Thyroid gland (tissue), 4 donors: ENCODE results near the gene CAMK1D. TPM values are rescaled to one million over a fixed set of nuclear protein-coding genes. Genes with fewer than 3 reads are reported as not detected.

ENCODE experiments used
- DNase-seq, 2 donors: peaks; one replicate each; pipeline ENCODE4 v3.0.0-alpha.2; 2019
- H3K27ac ChIP-seq, 3 donors: fragments of 200-600 bp; sonication (generic); 1 replicate in 2 of 3; 2 replicates in 1 of 3; pipeline ENCODE4 v1.5.1; 2016 to 2019; ENCODE audit warnings: mild to moderate bottlenecking in 1 of 3, moderate library complexity in 1 of 3
- H3K27me3 ChIP-seq: fragments of 200-600 bp; sonication (generic); one replicate; pipeline ENCODE4 v1.5.1; 2019
- H3K36me3 ChIP-seq, 2 donors: fragments of 200-600 bp; sonication (generic); one replicate each; pipeline ENCODE4 v1.5.1; 2016 to 2019
- H3K4me1 ChIP-seq, 2 donors: fragments of 200-600 bp; sonication (generic); one replicate each; pipeline ENCODE4 v1.5.1; 2017 to 2019
- H3K4me3 ChIP-seq, 3 donors: fragments of 200-600 bp; sonication (generic); replicated peaks in 1 of 3; 1 replicate in 2 of 3; 2 replicates in 1 of 3; pipeline ENCODE4 v1.5.1; 2016; ENCODE audit warnings: mild to moderate bottlenecking in 1 of 3
- H3K9me3 ChIP-seq: fragments of 200-600 bp; sonication (generic); one replicate; pipeline ENCODE4 v1.5.1; 2017
- POLR2A ChIP-seq, 2 donors: fragments of 450-650 bp; IDR thresholded peaks; one replicate each; pipeline ENCODE4 v1.6.1; 2017; ENCODE audit warnings: antibody characterized with exemption in 2 of 2, mild to moderate bottlenecking in 2 of 2, moderate library complexity in 1 of 2
- WGBS, 2 donors: methylation state at CpG; one replicate each; pipeline ENCODE4 v1.1.5; 2017; 5-methylcytosine and 5-hydroxymethylcytosine counted together
- intact Hi-C: fragments of 100-400 bp; cut with DNase I; formaldehyde crosslinking; loops from one replicate; pipeline ENCODE4 v1.15.1; 2023
- total RNA-seq, 4 donors: library from RNA; depleted of rRNA; stranded (reverse); fragments of >200 nt; gene quantifications; one replicate each; pipeline ENCODE4 v1.2.3, GENCODE V29; 2016
- TF ChIP-seq, protein P1 (sequence below), 6 experiments: fragments of 200-600 bp in 3 of 6; fragments of 450-650 bp in 3 of 6; sonication (generic) in 3 of 6; IDR thresholded peaks; one replicate each; pipeline ENCODE4 v1.5.1; 2016 to 2019; ENCODE audit warnings: antibody characterized with exemption in 6 of 6, mild to moderate bottlenecking in 2 of 6, inconsistent platforms in 1 of 6, moderate library complexity in 1 of 6

Gene CAMK1D
- total RNA-seq, 4 donors from 2014 or later = 12.2 to 29.6 (median 17.4) TPM

DNA sequence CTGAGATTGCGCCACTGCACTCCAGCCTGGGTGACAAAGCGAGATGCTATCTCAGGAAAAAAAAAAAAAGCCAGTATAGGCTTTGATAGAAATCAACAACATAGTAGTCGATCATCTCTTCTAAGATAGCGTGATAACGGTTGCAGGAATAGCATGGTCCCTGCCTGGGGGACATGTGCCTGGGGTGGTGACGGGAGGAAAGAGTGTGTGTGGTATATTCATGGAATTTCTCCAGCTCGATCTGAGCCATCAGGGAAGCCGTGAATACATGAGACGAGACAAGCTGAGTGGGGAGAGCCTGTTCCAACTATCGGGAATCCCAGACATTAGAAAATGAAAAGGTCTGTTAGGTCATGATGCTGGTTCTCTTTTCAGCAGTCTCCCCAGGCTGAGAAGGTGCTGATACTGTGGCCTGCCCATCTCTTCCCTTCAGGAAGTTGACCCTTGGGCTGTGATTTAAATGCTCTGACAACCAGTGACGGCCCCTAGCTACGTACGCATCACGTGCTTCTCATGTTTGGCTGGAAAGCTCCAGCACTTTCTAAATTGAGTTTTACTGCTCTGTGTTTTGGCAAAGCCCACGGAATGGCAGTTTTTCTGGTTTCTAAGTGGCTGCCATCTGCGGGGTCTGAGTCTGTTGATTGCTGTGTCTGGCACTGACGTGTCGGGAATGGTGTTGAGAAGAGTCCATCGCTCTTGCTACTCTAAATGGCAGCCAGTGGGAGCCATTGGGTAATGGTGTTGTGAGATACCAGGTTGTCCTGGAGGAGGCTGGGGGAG lies 422.8 kb downstream of the CAMK1D start:
- Histone ChIP-seq H3K27me3 (no peaks in the 10 kb centered on the region), H3K4me3 (no peak overlapping the region), H3K27ac (no peak overlapping the region), H3K36me3 (no peaks in the 10 kb centered on the region), H3K4me1 (no peaks in the 10 kb centered on the region), H3K9me3 (no peaks in the 10 kb centered on the region)
- WGBS, 2 donors = 95 to 97% methylated on average over 19 of the region's 19 CpGs
- DNase-seq = no peak
- intact Hi-C loops = no loop called here
- TF ChIP-seq, protein P1, sequence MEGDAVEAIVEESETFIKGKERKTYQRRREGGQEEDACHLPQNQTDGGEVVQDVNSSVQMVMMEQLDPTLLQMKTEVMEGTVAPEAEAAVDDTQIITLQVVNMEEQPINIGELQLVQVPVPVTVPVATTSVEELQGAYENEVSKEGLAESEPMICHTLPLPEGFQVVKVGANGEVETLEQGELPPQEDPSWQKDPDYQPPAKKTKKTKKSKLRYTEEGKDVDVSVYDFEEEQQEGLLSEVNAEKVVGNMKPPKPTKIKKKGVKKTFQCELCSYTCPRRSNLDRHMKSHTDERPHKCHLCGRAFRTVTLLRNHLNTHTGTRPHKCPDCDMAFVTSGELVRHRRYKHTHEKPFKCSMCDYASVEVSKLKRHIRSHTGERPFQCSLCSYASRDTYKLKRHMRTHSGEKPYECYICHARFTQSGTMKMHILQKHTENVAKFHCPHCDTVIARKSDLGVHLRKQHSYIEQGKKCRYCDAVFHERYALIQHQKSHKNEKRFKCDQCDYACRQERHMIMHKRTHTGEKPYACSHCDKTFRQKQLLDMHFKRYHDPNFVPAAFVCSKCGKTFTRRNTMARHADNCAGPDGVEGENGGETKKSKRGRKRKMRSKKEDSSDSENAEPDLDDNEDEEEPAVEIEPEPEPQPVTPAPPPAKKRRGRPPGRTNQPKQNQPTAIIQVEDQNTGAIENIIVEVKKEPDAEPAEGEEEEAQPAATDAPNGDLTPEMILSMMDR (IDR thresholded peaks at IDR 0.05) = no peak
- no peak for TF ChIP-seq POLR2A (IDR thresholded peaks at IDR 0.05)

DNA sequence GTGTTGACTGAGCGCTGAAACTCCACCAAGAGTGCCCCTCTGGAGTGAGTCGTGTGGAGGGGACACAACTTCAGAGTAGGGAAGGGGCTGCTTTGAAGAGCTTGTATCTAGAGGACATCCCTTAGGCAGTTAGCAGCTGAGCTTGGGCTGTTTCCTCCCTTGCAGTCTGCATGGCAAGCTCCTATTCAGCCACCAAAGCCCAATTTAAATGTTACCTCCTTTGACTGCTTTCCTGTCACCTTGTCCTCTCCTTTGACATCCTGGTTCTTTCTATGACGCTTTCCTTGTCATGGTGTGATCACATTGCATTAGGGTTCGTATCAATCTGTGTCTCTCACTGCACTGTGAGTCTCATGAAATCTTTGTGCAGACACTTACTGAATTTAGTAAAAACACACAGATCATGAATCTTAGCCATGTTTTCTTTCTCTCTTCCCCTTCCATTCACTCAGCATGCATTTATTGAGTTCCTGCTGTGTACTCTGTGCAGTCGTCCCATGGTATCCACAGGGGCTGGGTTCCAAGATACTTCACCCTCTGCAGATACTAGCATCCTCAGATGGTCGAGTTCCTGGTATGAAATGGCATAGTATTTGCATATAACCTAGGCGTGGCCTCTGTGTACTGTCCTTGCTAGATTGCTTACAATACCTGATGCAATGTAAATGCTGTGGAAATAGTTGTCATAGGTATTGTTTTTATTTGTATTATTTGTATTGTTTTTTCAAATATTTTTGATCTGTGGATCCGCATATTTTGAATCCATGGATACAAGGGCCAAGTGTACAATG lies 423.6 kb downstream of the CAMK1D start:
- Histone ChIP-seq H3K9me3 (no peaks in the 10 kb centered on the region), H3K36me3 (no peaks in the 10 kb centered on the region), H3K27me3 (no peaks in the 10 kb centered on the region), H3K27ac (no peak overlapping the region), H3K4me3 (no peak overlapping the region), H3K4me1 (no peaks in the 10 kb centered on the region)
- no peak for DNase-seq
- TF ChIP-seq, protein P1 (IDR thresholded peaks at IDR 0.05) = no peak
- no peak for TF ChIP-seq POLR2A (IDR thresholded peaks at IDR 0.05)
- intact Hi-C loops = no loop called here
- WGBS, 2 donors = 91 to 96% methylated on average over 8 of the region's 8 CpGs

DNA sequence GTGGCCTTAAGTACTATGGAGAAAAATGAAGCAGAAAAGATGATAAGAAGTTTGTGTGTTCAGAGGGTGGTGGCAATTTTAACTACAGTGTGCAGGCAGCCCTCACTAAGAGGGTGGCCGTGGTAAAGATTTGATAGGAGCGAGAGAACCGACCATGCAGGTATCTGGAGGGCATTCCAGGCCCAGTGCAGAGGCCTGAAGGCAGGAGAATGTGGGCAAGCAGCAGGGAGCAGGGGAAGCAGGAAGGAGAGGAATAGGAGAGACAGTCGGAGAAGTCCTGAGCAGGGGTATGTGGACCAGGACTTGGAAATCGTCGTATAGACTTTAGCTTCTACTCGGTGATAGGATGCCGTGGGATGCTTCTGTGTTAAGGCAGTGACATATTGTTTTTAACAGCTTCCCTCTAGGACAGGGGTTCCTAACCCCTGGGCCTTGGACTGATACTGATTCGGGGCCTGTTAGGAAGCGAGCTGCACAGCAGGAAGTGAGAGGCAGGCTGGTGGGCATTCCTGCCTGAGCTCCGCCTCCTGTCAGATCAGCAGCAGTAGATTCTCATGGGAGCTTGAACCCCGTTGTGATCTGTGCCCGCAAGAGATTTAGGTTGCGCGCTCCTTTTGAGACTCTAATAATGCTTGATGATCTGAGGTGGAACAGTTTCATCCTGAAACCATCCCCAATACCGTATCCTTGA lies 425.0 kb downstream of the CAMK1D start:
- Histone ChIP-seq H3K4me1 (no peaks in the 10 kb centered on the region), H3K4me3 (no peak overlapping the region), H3K36me3 (no peaks in the 10 kb centered on the region), H3K9me3 (no peaks in the 10 kb centered on the region), H3K27ac (no peak overlapping the region), H3K27me3 (no peaks in the 10 kb centered on the region)
- no peak for DNase-seq
- 73 to 78% methylated on average over 14 to 16 of the region's 16 CpGs for WGBS, 2 donors
- no peak for TF ChIP-seq POLR2A (IDR thresholded peaks at IDR 0.05)
- TF ChIP-seq, protein P1 (IDR thresholded peaks at IDR 0.05) = no peak
- intact Hi-C loops = no loop called here

DNA sequence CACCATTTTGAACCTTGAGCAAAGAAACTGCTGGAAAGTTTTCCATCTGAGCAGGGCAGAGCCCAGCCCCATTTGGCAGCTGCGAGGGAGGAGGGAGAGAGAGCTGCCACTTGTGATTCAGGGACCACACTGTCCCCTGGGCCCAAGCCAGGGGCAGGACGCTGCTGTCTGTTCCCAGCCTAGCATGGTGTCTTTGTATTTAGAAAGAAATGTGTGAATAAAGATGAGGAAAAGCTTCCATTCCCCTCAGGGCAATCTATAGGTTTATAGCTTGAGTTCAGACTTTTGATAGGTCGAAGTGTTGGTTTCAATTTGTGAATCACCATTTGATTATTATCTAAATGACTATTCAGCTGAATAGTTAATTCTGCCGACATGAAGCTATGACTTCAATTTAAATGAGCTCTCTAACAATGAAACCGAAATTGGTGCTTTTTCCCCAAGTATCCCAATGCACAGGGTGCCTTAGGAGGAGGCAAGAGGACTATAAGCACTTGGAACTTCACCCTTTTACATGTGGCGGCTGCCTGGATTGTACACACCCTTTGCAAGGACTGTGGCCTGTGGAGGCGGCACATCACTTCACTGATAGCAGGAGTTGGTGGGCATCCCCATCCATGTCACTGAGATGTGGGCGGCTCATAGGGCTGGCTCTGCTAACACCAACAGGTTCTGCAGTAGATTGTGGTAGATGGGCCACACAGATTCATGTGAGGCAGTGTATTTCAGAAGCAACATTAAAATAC lies 428.7 kb downstream of the CAMK1D start:
- TF ChIP-seq POLR2A (IDR thresholded peaks at IDR 0.05) = no peak
- TF ChIP-seq, protein P1 (IDR thresholded peaks at IDR 0.05) = no peak
- no peak overlapping the region for H3K4me3 ChIP-seq
- peak; percentile 9 to 17 for DNase-seq
- H3K27ac ChIP-seq = no peak overlapping the region
- no peaks in the 10 kb centered on the region for H3K4me1 ChIP-seq
- no peaks in the 10 kb centered on the region for H3K36me3 ChIP-seq
- intact Hi-C loops = no loop called here
- H3K27me3 ChIP-seq = no peaks in the 10 kb centered on the region
- H3K9me3 ChIP-seq = no peaks in the 10 kb centered on the region
- WGBS, 2 donors = 85 to 86% methylated on average over 8 of the region's 8 CpGs
